GM20000 (cell line): Measurements from ENCODE around the gene ZFYVE9.

ENCODE experiments used
- DNase-seq: peaks from one replicate; pipeline ENCODE4 v3.0.0; 2012; ENCODE audit warnings: low spot score
- CTCF ChIP-seq: IDR thresholded peaks from 2 replicates; pipeline ENCODE4 v1.5.1; 2012; ENCODE audit warnings: mild to moderate bottlenecking, control low read depth; ENCODE audit errors: extremely low read depth, missing control alignments

ZFYVE9 gene

GRCh38 chr1:52153010-52153409 lies 11.1 kb downstream of the ZFYVE9 start:
- no peak for DNase-seq
- no peak for TF ChIP-seq CTCF

- DNase-seq = no peak
Measured at GRCh38 chr1:52153898-52154297, 12.0 kb downstream of the ZFYVE9 start.

GRCh38 chr1:52156460-52156859 lies 14.6 kb downstream of the ZFYVE9 start:
- TF ChIP-seq CTCF = no peak
- DNase-seq = no peak

More at GRCh38 chr1:52153898-52154297, 12.0 kb downstream of the ZFYVE9 start:
- no peak for TF ChIP-seq CTCF

- TF ChIP-seq CTCF = no peak
- DNase-seq = no peak
Measured at GRCh38 chr1:52157582-52157981, 15.7 kb downstream of the ZFYVE9 start.

- DNase-seq = no peak
Measured at GRCh38 chr1:52158218-52158617, 16.3 kb downstream of the ZFYVE9 start.

GRCh38 chr1:52159033-52159789 lies 17.3 kb downstream of the ZFYVE9 start:
- no peak for DNase-seq
- TF ChIP-seq CTCF = no peak

More at GRCh38 chr1:52158218-52158617, 16.3 kb downstream of the ZFYVE9 start:
- TF ChIP-seq CTCF = no peak

- DNase-seq = no peak
- no peak for TF ChIP-seq CTCF
Measured at GRCh38 chr1:52162947-52163346, 21.1 kb downstream of the ZFYVE9 start.
